GM23338 (cell line): ENCODE results near the gene TENM4. TPM values are rescaled to one million over a fixed set of nuclear protein-coding genes. Genes with fewer than 3 reads are reported as not detected.

ENCODE experiments used
- ATAC-seq: fragments of 200-7000 bp; cut with Tn5 transposase; 3 replicates; pipeline ENCODE4 v1.9.1; 2020
- DNase-seq: peaks from one replicate; pipeline ENCODE4 v3.0.0-alpha.2; 2015; ENCODE audit warnings: low spot score
- H2AFZ ChIP-seq: fragments of 200-600 bp; sonication (generic); 2 replicates; pipeline ENCODE4 v1.8.0; 2016; ENCODE audit warnings: antibody characterized with exemption, mild to moderate bottlenecking, moderate library complexity
- H3F3A ChIP-seq: fragments of 200-600 bp; sonication (generic); replicated peaks from 2 replicates; pipeline ENCODE4 v1.8.0; 2017; ENCODE audit warnings: antibody characterized with exemption, mixed run types, low read depth
- H3K27ac ChIP-seq: fragments of 200-600 bp; sonication (generic); 2 replicates; pipeline ENCODE4 v1.6.1; 2016; ENCODE audit warnings: low read depth
- H3K27me3 ChIP-seq: fragments of 200-600 bp; sonication (generic); 2 replicates; pipeline ENCODE4 v1.8.0; 2016; ENCODE audit warnings: mild to moderate bottlenecking, mixed run types, moderate library complexity; ENCODE audit not compliant: insufficient read depth
- H3K36me3 ChIP-seq: fragments of 200-600 bp; sonication (generic); 2 replicates; pipeline ENCODE4 v1.8.0; 2016; ENCODE audit warnings: mild to moderate bottlenecking; ENCODE audit not compliant: insufficient read depth
- H3K4me1 ChIP-seq: fragments of 200-600 bp; sonication (generic); 2 replicates; pipeline ENCODE4 v1.8.0; 2016; ENCODE audit warnings: mild to moderate bottlenecking, moderate library complexity; ENCODE audit not compliant: insufficient read depth
- H3K4me2 ChIP-seq: fragments of 200-600 bp; sonication (generic); 2 replicates; pipeline ENCODE4 v1.7.1; 2017; ENCODE audit warnings: mixed run types
- H3K4me3 ChIP-seq: fragments of 200-600 bp; sonication (generic); 2 replicates; pipeline ENCODE4 v1.6.1; 2016; ENCODE audit warnings: mixed run types
- H3K79me2 ChIP-seq: fragments of 200-600 bp; sonication (generic); replicated peaks from 2 replicates; pipeline ENCODE4 v1.8.0; 2017; ENCODE audit warnings: mild to moderate bottlenecking; ENCODE audit not compliant: insufficient read depth
- H3K9me2 ChIP-seq: fragments of 200-600 bp; sonication (generic); 2 replicates; pipeline ENCODE4 v1.8.0; 2017; ENCODE audit not compliant: insufficient read depth
- H4K20me1 ChIP-seq: fragments of 200-600 bp; sonication (generic); replicated peaks from 2 replicates; pipeline ENCODE4 v1.8.0; 2017; ENCODE audit warnings: mild to moderate bottlenecking; ENCODE audit not compliant: insufficient read depth
- H3K27ac Mint-ChIP-seq: 2 replicates; pipeline ENCODE4 v1.8.0; 2020; ENCODE audit warnings: inconsistent platforms, mild to moderate bottlenecking, moderate library complexity, mixed read lengths
- H3K27me3 Mint-ChIP-seq: 3 replicates; pipeline ENCODE4 v1.8.0; 2022; ENCODE audit warnings: low read depth, mild to moderate bottlenecking, moderate library complexity, mixed read lengths, inconsistent platforms; ENCODE audit not compliant: insufficient read depth, poor library complexity
- H3K36me3 Mint-ChIP-seq: 3 replicates; pipeline ENCODE4 v1.8.0; 2021; ENCODE audit warnings: low read depth, mild to moderate bottlenecking, inconsistent platforms, moderate library complexity, mixed read lengths
- H3K4me1 Mint-ChIP-seq: 3 replicates; pipeline ENCODE4 v1.8.0; 2020; ENCODE audit warnings: mild to moderate bottlenecking, inconsistent platforms, mixed read lengths
- H3K4me3 Mint-ChIP-seq: 3 replicates; pipeline ENCODE4 v1.8.0; 2021; ENCODE audit warnings: moderate library complexity, mild to moderate bottlenecking, inconsistent platforms, mixed read lengths
- H3K9me3 Mint-ChIP-seq: 3 replicates; pipeline ENCODE4 v1.8.0; 2020; ENCODE audit warnings: moderate library complexity, mild to moderate bottlenecking, inconsistent platforms, mixed read lengths
- CREB1 ChIP-seq: fragments of 250-450 bp; sonication (Bioruptor Pico); IDR thresholded peaks from 2 replicates; pipeline ENCODE4 v1.5.0; 2020; ENCODE audit warnings: low read depth, mild to moderate bottlenecking, moderate library complexity
- EZH2 ChIP-seq: fragments of 200-600 bp; sonication (generic); IDR thresholded peaks from one replicate; pipeline ENCODE4 v1.8.0; 2017; ENCODE audit warnings: antibody characterized with exemption, mild to moderate bottlenecking, low read depth; ENCODE audit not compliant: unreplicated experiment
- EZH2phosphoT487 ChIP-seq: fragments of 200-600 bp; sonication (generic); IDR thresholded peaks from one replicate; pipeline ENCODE4 v1.8.1; 2018; ENCODE audit warnings: antibody characterized with exemption; ENCODE audit not compliant: unreplicated experiment
- JUNB ChIP-seq: IDR thresholded peaks from one replicate; pipeline ENCODE4 v1.6.1; 2016; ENCODE audit warnings: antibody characterized with exemption; ENCODE audit not compliant: unreplicated experiment
- NANOG ChIP-seq: IDR thresholded peaks from 2 replicates; pipeline ENCODE4 v1.6.1; 2016; ENCODE audit warnings: antibody characterized with exemption, borderline replicate concordance
- POLR2AphosphoS5 ChIP-seq: IDR thresholded peaks from 2 replicates; pipeline ENCODE4 v1.6.1; 2016; ENCODE audit warnings: antibody characterized with exemption, low read depth
- STAT1 ChIP-seq: IDR thresholded peaks from one replicate; pipeline ENCODE4 v1.6.1; 2016; ENCODE audit warnings: antibody characterized with exemption; ENCODE audit not compliant: unreplicated experiment
- ZNF114 ChIP-seq: fragments of 250-450 bp; sonication (Bioruptor Pico); IDR thresholded peaks from 2 replicates; pipeline ENCODE4 v1.5.0; 2020; ENCODE audit warnings: mild to moderate bottlenecking, moderate library complexity
- ZNF331 ChIP-seq: fragments of 250-450 bp; sonication (Bioruptor Pico); IDR thresholded peaks from 2 replicates; pipeline ENCODE4 v1.5.0; 2020; ENCODE audit warnings: low read depth, mild to moderate bottlenecking, moderate library complexity
- polyA plus RNA-seq: library from polyadenylated mRNA; unstranded; fragments of >200 nt; fragmentation: Nextera tagmentation; extraction: Ambion mirVana; gene quantifications from 2 replicates; pipeline ENCODE4 v1.2.1, GENCODE V29; 2016
- total RNA-seq: library from RNA; depleted of rRNA; stranded (reverse); fragments of >200 nt; shearing (Covaris generic); gene quantifications from 2 replicates; pipeline ENCODE4 v1.2.3, GENCODE V29; 2014
- TF ChIP-seq, protein P1 (sequence below), 2 experiments: fragments of 200-600 bp in 1 of 2; sonication (generic) in 1 of 2; conservative IDR thresholded peaks; 2 replicates each; pipeline versions ENCODE4 v1.5.1 to v1.6.1; 2016 to 2017; ENCODE audit warnings: antibody characterized with exemption in 2 of 2, low read depth in 2 of 2, mild to moderate bottlenecking in 2 of 2, moderate library complexity in 1 of 2
- TF ChIP-seq, protein P2 (sequence below): IDR thresholded peaks from 2 replicates; pipeline ENCODE4 v1.6.1; 2016; ENCODE audit warnings: antibody characterized with exemption
- TF ChIP-seq, protein P3 (sequence below): IDR thresholded peaks from one replicate; pipeline ENCODE4 v1.6.1; 2018; ENCODE audit warnings: antibody characterized with exemption; ENCODE audit not compliant: unreplicated experiment
- TF ChIP-seq, protein P4 (sequence below): fragments of 250-450 bp; sonication (Bioruptor Pico); IDR thresholded peaks from 2 replicates; pipeline ENCODE4 v1.5.0; 2020; ENCODE audit warnings: mild to moderate bottlenecking, moderate library complexity

TENM4 gene
- total and polyA plus RNA-seq, 2 experiments from 2014 or later: 7.3 TPM

DNA sequence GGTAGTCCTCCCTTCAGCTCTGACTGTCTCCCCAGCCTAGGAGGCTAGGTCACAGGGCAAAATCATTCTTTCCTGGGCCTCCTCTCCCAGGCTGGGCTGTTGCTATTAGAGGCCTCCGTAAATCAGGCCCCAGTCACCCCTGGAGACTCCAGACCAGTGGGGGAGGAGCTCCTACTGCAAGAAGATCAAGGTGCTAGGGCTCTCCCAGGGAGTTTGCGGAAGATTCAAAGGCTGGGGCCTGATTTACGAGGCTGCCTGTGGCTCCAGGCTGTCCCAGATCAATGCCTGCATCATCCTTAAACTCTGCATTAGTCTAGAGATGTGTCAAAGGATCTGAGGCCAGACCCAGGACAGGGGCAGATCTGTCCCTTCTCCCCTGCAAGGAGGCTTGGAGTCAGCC is 346.2 kb downstream of the TENM4 start (continued):
- TF ChIP-seq, protein P1, sequence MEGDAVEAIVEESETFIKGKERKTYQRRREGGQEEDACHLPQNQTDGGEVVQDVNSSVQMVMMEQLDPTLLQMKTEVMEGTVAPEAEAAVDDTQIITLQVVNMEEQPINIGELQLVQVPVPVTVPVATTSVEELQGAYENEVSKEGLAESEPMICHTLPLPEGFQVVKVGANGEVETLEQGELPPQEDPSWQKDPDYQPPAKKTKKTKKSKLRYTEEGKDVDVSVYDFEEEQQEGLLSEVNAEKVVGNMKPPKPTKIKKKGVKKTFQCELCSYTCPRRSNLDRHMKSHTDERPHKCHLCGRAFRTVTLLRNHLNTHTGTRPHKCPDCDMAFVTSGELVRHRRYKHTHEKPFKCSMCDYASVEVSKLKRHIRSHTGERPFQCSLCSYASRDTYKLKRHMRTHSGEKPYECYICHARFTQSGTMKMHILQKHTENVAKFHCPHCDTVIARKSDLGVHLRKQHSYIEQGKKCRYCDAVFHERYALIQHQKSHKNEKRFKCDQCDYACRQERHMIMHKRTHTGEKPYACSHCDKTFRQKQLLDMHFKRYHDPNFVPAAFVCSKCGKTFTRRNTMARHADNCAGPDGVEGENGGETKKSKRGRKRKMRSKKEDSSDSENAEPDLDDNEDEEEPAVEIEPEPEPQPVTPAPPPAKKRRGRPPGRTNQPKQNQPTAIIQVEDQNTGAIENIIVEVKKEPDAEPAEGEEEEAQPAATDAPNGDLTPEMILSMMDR (conservative IDR thresholded peaks at IDR 0.05; ENCODE audit: low read depth in 2 of 2): no peak

DNA sequence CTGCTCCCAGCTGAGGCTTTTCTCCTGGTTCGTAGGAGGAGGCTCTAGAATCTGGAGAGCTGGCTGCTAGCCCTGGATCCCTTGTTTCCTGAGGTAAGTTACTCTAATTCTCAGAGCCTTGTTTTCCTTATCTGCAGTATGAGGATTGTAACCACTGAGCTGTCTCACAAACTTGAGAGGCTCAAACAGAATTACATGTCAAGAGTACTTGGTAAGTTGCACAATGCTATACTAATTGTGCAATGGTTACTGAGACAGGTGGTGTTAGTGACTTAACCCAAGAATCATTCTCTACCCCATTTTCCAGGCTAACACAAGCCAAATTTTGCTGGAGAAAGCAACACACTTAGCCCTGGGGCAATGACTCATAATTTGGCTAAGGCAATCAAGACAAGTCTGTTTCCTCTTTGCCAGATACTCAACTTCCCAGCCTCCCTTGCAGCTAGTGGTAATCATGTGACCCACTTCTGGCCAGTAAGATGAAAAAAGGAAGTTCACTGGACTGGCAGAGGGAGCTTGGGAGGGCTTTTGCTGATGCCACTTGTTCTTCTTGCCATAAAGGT is 348.0 kb downstream of the TENM4 start:
- Mint-ChIP-seq H3K9me3 (no peaks in the 10 kb centered on the region), H3K4me1 (peaks cover 25% of the 10 kb centered on the region), H3K4me3 (no peak overlapping the region), H3K36me3 (no peaks in the 10 kb centered on the region), H3K27ac (no peak overlapping the region), H3K27me3 (peaks cover 2% of the 10 kb centered on the region)
- peaks cover 5% of the 10 kb centered on the region for H3K9me2 ChIP-seq
- DNase-seq (no peak), ATAC-seq (no peak)
- peaks cover 4% of the 10 kb centered on the region; the same call in 1 of the 2 replicates for H3K4me1 ChIP-seq
- no peaks in the 10 kb centered on the region for H4K20me1 ChIP-seq
- no peak overlapping the region for H3K4me2 ChIP-seq
- H3K27ac ChIP-seq: no peak overlapping the region
- H3K36me3 ChIP-seq: no peaks in the 10 kb centered on the region
- no peak overlapping the region for H3K4me3 ChIP-seq
- H3F3A ChIP-seq: no peaks in the 10 kb centered on the region
- no peaks in the 10 kb centered on the region for H3K27me3 ChIP-seq
- no peaks in the 10 kb centered on the region for H3K79me2 ChIP-seq
- no peak overlapping the region for H2AFZ ChIP-seq
- TF ChIP-seq POLR2AphosphoS5 (no peak), EZH2 (no peak), JUNB (no peak), CREB1 (CRISPR knock-in tag) (no peak), EZH2phosphoT487 (no peak), ZNF331 (no peak), ZNF114 (CRISPR knock-in tag) (no peak), NANOG (no peak), STAT1 (no peak)
- TF ChIP-seq, protein P2, sequence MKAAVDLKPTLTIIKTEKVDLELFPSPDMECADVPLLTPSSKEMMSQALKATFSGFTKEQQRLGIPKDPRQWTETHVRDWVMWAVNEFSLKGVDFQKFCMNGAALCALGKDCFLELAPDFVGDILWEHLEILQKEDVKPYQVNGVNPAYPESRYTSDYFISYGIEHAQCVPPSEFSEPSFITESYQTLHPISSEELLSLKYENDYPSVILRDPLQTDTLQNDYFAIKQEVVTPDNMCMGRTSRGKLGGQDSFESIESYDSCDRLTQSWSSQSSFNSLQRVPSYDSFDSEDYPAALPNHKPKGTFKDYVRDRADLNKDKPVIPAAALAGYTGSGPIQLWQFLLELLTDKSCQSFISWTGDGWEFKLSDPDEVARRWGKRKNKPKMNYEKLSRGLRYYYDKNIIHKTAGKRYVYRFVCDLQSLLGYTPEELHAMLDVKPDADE: no peak
- TF ChIP-seq, protein P3, sequence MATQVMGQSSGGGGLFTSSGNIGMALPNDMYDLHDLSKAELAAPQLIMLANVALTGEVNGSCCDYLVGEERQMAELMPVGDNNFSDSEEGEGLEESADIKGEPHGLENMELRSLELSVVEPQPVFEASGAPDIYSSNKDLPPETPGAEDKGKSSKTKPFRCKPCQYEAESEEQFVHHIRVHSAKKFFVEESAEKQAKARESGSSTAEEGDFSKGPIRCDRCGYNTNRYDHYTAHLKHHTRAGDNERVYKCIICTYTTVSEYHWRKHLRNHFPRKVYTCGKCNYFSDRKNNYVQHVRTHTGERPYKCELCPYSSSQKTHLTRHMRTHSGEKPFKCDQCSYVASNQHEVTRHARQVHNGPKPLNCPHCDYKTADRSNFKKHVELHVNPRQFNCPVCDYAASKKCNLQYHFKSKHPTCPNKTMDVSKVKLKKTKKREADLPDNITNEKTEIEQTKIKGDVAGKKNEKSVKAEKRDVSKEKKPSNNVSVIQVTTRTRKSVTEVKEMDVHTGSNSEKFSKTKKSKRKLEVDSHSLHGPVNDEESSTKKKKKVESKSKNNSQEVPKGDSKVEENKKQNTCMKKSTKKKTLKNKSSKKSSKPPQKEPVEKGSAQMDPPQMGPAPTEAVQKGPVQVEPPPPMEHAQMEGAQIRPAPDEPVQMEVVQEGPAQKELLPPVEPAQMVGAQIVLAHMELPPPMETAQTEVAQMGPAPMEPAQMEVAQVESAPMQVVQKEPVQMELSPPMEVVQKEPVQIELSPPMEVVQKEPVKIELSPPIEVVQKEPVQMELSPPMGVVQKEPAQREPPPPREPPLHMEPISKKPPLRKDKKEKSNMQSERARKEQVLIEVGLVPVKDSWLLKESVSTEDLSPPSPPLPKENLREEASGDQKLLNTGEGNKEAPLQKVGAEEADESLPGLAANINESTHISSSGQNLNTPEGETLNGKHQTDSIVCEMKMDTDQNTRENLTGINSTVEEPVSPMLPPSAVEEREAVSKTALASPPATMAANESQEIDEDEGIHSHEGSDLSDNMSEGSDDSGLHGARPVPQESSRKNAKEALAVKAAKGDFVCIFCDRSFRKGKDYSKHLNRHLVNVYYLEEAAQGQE: no peak
- TF ChIP-seq, protein P4, sequence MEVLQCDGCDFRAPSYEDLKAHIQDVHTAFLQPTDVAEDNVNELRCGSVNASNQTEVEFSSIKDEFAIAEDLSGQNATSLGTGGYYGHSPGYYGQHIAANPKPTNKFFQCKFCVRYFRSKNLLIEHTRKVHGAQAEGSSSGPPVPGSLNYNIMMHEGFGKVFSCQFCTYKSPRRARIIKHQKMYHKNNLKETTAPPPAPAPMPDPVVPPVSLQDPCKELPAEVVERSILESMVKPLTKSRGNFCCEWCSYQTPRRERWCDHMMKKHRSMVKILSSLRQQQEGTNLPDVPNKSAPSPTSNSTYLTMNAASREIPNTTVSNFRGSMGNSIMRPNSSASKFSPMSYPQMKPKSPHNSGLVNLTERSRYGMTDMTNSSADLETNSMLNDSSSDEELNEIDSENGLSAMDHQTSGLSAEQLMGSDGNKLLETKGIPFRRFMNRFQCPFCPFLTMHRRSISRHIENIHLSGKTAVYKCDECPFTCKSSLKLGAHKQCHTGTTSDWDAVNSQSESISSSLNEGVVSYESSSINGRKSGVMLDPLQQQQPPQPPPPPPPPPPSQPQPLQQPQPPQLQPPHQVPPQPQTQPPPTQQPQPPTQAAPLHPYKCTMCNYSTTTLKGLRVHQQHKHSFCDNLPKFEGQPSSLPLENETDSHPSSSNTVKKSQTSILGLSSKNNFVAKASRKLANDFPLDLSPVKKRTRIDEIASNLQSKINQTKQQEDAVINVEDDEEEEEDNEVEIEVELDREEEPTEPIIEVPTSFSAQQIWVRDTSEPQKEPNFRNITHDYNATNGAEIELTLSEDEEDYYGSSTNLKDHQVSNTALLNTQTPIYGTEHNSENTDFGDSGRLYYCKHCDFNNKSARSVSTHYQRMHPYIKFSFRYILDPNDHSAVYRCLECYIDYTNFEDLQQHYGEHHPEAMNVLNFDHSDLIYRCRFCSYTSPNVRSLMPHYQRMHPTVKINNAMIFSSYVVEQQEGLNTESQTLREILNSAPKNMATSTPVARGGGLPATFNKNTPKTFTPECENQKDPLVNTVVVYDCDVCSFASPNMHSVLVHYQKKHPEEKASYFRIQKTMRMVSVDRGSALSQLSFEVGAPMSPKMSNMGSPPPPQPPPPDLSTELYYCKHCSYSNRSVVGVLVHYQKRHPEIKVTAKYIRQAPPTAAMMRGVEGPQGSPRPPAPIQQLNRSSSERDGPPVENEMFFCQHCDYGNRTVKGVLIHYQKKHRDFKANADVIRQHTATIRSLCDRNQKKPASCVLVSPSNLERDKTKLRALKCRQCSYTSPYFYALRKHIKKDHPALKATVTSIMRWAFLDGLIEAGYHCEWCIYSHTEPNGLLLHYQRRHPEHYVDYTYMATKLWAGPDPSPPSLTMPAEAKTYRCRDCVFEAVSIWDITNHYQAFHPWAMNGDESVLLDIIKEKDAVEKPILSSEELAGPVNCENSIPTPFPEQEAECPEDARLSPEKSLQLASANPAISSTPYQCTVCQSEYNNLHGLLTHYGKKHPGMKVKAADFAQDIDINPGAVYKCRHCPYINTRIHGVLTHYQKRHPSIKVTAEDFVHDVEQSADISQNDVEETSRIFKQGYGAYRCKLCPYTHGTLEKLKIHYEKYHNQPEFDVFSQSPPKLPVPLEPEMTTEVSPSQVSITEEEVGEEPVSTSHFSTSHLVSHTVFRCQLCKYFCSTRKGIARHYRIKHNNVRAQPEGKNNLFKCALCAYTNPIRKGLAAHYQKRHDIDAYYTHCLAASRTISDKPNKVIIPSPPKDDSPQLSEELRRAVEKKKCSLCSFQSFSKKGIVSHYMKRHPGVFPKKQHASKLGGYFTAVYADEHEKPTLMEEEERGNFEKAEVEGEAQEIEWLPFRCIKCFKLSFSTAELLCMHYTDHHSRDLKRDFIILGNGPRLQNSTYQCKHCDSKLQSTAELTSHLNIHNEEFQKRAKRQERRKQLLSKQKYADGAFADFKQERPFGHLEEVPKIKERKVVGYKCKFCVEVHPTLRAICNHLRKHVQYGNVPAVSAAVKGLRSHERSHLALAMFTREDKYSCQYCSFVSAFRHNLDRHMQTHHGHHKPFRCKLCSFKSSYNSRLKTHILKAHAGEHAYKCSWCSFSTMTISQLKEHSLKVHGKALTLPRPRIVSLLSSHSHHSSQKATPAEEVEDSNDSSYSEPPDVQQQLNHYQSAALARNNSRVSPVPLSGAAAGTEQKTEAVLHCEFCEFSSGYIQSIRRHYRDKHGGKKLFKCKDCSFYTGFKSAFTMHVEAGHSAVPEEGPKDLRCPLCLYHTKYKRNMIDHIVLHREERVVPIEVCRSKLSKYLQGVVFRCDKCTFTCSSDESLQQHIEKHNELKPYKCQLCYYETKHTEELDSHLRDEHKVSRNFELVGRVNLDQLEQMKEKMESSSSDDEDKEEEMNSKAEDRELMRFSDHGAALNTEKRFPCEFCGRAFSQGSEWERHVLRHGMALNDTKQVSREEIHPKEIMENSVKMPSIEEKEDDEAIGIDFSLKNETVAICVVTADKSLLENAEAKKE (CRISPR knock-in tag): no peak
